Tibial nerve (tissue), 4 donors: ENCODE measurements around the gene ARPP21. TPM values are rescaled to one million over a fixed set of nuclear protein-coding genes. Genes with fewer than 3 reads are reported as not detected.
A peak's percentile ranks its signal among the peaks of the same experiment; 100 is the strongest.

Experiments
- DNase-seq, 2 donors: peaks; one replicate each; pipeline ENCODE4 v3.0.0-alpha.2; 2019; ENCODE audit warnings: low spot score in 2 of 2
- H3K27ac ChIP-seq, 4 donors: fragments of 200-600 bp; sonication (generic) in 3 of 4; one replicate each; pipeline ENCODE4 v1.5.1; 2017 to 2019; ENCODE audit warnings: mild to moderate bottlenecking in 1 of 4
- H3K27me3 ChIP-seq, 2 donors: fragments of 200-600 bp; sonication (generic) in 1 of 2; one replicate each; pipeline versions ENCODE4 v1.5.1 to v1.6.0; 2017 to 2019
- H3K36me3 ChIP-seq, 3 donors: fragments of 200-600 bp; sonication (generic); one replicate each; pipeline ENCODE4 v1.5.1; 2018 to 2019
- H3K4me1 ChIP-seq, 4 donors: fragments of 200-600 bp; sonication (generic) in 3 of 4; one replicate each; pipeline ENCODE4 v1.5.1; 2017 to 2019
- H3K4me3 ChIP-seq, 4 donors: fragments of 200-600 bp; sonication (generic) in 3 of 4; one replicate each; pipeline ENCODE4 v1.5.1; 2017 to 2019; ENCODE audit warnings: mild to moderate bottlenecking in 1 of 4, moderate library complexity in 1 of 4
- H3K9me3 ChIP-seq, 4 donors: fragments of 200-600 bp; sonication (generic) in 3 of 4; one replicate each; pipeline ENCODE4 v1.5.1; 2017 to 2019
- CTCF ChIP-seq, 5 experiments: fragments of 200-600 bp in 3 of 5; fragments of 450-650 bp in 2 of 5; sonication (generic) in 3 of 5; IDR thresholded peaks; one replicate each; pipeline ENCODE4 v1.5.1; 2016 to 2019; ENCODE audit warnings: antibody characterized with exemption in 5 of 5, mild to moderate bottlenecking in 3 of 5, moderate library complexity in 2 of 5
- EP300 ChIP-seq, 2 donors: sonication (generic); formaldehyde crosslinking; IDR thresholded peaks; one replicate each; pipeline ENCODE4 v1.6.1; 2017; ENCODE audit warnings: antibody characterized with exemption in 2 of 2, mild to moderate bottlenecking in 1 of 2
- POLR2A ChIP-seq, 2 donors: fragments of 450-650 bp; IDR thresholded peaks; one replicate each; pipeline ENCODE4 v1.6.1; 2017; ENCODE audit warnings: antibody characterized with exemption in 2 of 2, mild to moderate bottlenecking in 2 of 2, moderate library complexity in 2 of 2
- WGBS, 2 donors: methylation state at CpG; one replicate each; pipeline ENCODE4 v1.1.5; 2018; 5-methylcytosine and 5-hydroxymethylcytosine counted together
- total RNA-seq, 4 donors: library from RNA; depleted of rRNA; stranded (reverse); fragments of >200 nt; gene quantifications; one replicate each; pipeline ENCODE4 v1.1.0, GENCODE V29; 2016

The ARPP21 gene
- total RNA-seq, 4 donors from 2014 or later, result not detected

GRCh38 chr3:35635926-35636683, 3.2 kb upstream of the ARPP21 start:
- WGBS, 2 donors, result 74 to 85% methylated on average over 4 of the region's 4 CpGs
- TF ChIP-seq EP300 (IDR thresholded peaks at IDR 0.05) (no peak), POLR2A (IDR thresholded peaks at IDR 0.05) (no peak), CTCF (IDR thresholded peaks at IDR 0.05) (no peak)
- H3K36me3 ChIP-seq, result no peaks in the 10 kb centered on the region
- no peak overlapping the region for H3K4me3 ChIP-seq
- H3K27me3 ChIP-seq, result peaks cover 0 to 16% of the 10 kb centered on the region in 2 donors
- H3K27ac ChIP-seq, result no peak overlapping the region
- no peak for DNase-seq
- peaks cover 0 to 15% (median 2%) of the 10 kb centered on the region in 4 donors for H3K4me1 ChIP-seq
- no peaks in the 10 kb centered on the region for H3K9me3 ChIP-seq

- H3K4me3 ChIP-seq, result peak overlapping the region in 2 of 4 donors; percentile 45 to 52
- peaks cover 0 to 15% (median 2%) of the 10 kb centered on the region in 4 donors for H3K4me1 ChIP-seq
Observed at GRCh38 chr3:35638251-35638979, 910 bp upstream of the ARPP21 start.

GRCh38 chr3:35638980-35639253, 408 bp upstream of the ARPP21 start:
- Histone ChIP-seq H3K9me3 (no peaks in the 10 kb centered on the region), H3K4me3 (peak overlapping the region in 3 of 4 donors; percentile 28 to 52 (median 45)), H3K27ac (no peak overlapping the region), H3K4me1 (peaks cover 0 to 15% (median 2%) of the 10 kb centered on the region in 4 donors), H3K36me3 (no peaks in the 10 kb centered on the region), H3K27me3 (peaks cover 0 to 26% of the 10 kb centered on the region in 2 donors)
- WGBS, 2 donors, result 24 to 26% methylated on average over 16 to 19 of the region's 21 CpGs
- no peak for TF ChIP-seq EP300 (IDR thresholded peaks at IDR 0.05)
- no peak for TF ChIP-seq CTCF (IDR thresholded peaks at IDR 0.05)
- no peak for TF ChIP-seq POLR2A (IDR thresholded peaks at IDR 0.05)
- no peak for DNase-seq

More at GRCh38 chr3:35638251-35638979, 910 bp upstream of the ARPP21 start:
- TF ChIP-seq EP300 (IDR thresholded peaks at IDR 0.05), result no peak
- no peak for TF ChIP-seq POLR2A (IDR thresholded peaks at IDR 0.05)
- TF ChIP-seq CTCF (IDR thresholded peaks at IDR 0.05), result no peak
- Histone ChIP-seq H3K27ac (no peak overlapping the region), H3K27me3 (peaks cover 0 to 26% of the 10 kb centered on the region in 2 donors), H3K36me3 (no peaks in the 10 kb centered on the region), H3K9me3 (no peaks in the 10 kb centered on the region)
- 76 to 83% methylated on average over 15 of the region's 15 CpGs for WGBS, 2 donors
- DNase-seq, result no peak

GRCh38 chr3:35640190-35641165, 1.2 kb downstream of the ARPP21 start:
- DNase-seq, result no peak
- Histone ChIP-seq H3K36me3 (no peaks in the 10 kb centered on the region), H3K27ac (no peak overlapping the region), H3K4me1 (peaks cover 0 to 15% (median 2%) of the 10 kb centered on the region in 4 donors), H3K27me3 (peaks cover 0 to 26% of the 10 kb centered on the region in 2 donors), H3K4me3 (peak overlapping the region in 2 of 4 donors; percentile 28 to 52), H3K9me3 (no peaks in the 10 kb centered on the region)
- TF ChIP-seq EP300 (IDR thresholded peaks at IDR 0.05), result no peak
- TF ChIP-seq CTCF (IDR thresholded peaks at IDR 0.05), result no peak
- TF ChIP-seq POLR2A (IDR thresholded peaks at IDR 0.05), result no peak
- WGBS, 2 donors, result 58 to 63% methylated on average over 10 of the region's 10 CpGs
